GM18505 (cell line): ENCODE results near the gene ZNF324.
"Not testable (repeated sequence)": the region's sequence is repeated elsewhere in the genome, so short reads cannot be mapped to it uniquely, and the experiment has no call there.

Source experiments
- ATAC-seq: cut with Tn5 transposase; IDR thresholded peaks from one replicate; pipeline ENCODE4 v1.9.1; 2021; ENCODE audit not compliant: unreplicated experiment
- POLR2A ChIP-seq: IDR thresholded peaks from 4 replicates; pipeline ENCODE4 v1.6.1; 2011; ENCODE audit warnings: borderline replicate concordance; ENCODE audit not compliant: insufficient read depth, insufficient read length; ENCODE audit errors: extremely low read depth

The ZNF324 gene

GRCh38 chr19:58456111-58456510 lies 10.8 kb upstream of the ZNF324 start:
- ATAC-seq, result no peak
- no peak for TF ChIP-seq POLR2A

DNA sequence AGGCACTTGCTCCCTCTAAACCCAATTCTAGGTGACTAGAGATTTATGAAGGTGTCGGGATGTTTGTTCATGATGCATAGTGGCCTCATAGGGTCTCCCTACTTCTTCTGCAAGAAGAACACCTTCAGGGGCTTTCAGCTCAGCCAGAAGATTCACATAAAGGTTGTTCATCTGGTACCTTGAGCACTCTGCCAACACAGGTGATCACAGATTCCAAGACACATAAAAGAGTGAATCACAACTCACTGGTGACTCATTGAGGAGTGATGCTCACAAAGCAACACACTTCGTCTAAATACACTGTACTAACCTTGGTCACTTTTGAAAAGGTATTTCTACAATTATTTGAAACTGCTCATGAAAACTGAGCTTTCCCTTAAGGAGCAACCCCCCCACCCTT lies 6.8 kb upstream of the ZNF324 start:
- ATAC-seq, result no peak
- no peak for TF ChIP-seq POLR2A

DNA sequence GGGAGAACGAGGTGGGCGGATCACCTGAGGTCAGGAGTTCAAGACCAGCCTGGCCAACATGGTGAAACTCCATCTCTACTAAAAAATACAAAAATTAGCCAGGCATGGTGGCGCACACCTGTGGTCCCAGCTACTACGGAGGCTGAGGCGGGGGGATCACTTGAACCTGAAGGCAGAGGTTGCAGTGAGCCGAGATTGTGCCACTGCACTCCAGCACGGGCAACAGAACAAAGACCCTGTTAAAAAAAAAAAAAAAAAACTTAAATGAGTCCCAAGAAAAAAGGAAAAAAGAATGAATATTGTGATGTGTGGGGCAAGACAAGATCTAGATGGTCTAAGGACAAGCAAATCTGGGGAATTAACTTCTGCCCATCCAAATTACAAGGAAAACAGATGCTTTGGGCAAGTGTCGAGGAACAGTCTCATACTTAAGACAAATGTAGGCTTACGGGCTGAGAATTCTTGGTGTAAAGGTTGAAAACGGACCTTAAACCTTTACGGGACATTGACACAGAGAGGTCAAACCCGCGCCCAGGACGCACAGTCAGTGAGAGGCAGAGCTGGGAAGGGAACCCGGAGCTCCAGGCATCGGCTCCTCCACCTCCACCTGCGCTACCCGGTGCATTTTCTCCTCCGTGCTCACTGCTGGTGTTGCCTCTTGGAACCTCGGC lies 656 bp upstream of the ZNF324 start:
- no peak for TF ChIP-seq POLR2A
- peak; percentile 16 for ATAC-seq

- no peak for ATAC-seq
Measured at GRCh38 chr19:58468216-58468839, 1.4 kb downstream of the ZNF324 start.

GRCh38 chr19:58469241-58470013 lies 2.5 kb downstream of the ZNF324 start:
- ATAC-seq, result no peak
- TF ChIP-seq POLR2A, result no peak

More at GRCh38 chr19:58468216-58468839, 1.4 kb downstream of the ZNF324 start:
- no peak for TF ChIP-seq POLR2A

DNA sequence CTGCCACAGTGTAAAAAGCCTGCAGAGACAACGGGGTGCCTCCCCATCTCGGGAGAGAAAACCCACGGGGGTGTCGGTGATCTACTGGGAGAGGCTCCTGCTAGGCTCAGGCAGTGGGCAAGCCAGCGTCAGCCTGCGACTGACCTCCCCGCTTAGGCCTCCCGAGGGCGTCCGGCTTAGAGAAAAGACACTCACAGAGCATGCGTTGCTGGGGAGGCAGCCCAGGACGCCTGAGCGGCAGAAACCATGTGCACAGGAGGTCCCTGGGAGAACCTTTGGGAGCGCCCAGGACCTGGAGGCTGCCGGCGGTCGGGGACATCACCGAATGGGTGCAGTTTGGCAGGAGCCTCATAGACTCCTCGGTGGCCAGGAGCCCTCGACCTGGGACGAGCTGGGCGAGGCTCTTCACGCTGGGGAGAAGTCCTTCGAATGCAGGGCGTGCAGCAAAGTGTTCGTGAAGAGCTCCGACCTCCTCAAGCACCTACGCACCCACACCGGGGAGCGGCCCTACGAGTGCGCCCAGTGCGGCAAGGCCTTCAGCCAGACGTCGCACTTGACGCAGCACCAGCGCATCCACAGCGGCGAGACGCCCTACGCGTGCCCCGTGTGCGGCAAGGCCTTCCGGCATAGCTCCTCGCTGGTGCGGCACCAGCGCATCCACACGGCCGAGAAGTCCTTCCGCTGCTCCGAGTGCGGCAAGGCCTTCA lies 4.1 kb downstream of the ZNF324 start:
- ATAC-seq, result not testable (repeated sequence)

DNA sequence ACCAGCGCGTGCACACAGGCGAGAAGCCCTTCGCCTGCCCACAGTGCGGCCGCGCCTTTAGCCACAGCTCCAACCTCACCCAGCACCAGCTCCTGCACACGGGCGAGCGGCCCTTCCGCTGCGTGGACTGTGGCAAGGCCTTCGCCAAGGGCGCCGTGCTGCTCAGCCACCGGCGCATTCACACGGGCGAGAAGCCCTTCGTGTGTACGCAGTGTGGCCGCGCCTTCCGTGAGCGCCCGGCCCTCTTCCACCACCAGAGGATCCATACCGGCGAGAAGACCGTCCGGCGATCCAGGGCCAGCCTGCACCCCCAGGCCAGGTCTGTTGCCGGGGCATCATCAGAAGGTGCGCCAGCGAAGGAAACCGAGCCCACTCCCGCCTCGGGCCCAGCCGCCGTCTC lies 4.9 kb downstream of the ZNF324 start:
- no peak for ATAC-seq
- TF ChIP-seq POLR2A, result no peak

DNA sequence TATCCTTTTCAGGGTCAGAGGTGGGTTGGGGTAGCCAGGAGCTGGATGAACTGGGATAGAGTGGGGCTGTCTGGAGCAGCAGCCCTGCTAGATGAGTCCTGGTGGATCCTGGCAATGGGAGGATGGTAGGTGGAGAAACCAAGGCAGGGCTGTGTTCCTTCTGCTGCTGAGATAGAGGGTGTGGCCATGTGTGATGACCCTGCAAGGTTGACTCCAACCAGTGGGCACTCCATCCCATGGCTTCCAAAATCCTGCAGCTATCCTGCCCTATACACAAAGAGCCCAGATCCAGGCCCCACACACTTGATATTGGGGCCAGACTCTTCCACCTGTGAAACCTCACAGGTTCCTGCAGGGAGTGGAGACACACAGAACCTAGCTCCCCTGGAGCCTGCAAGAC lies 6.9 kb downstream of the ZNF324 start:
- ATAC-seq, result no peak

DNA sequence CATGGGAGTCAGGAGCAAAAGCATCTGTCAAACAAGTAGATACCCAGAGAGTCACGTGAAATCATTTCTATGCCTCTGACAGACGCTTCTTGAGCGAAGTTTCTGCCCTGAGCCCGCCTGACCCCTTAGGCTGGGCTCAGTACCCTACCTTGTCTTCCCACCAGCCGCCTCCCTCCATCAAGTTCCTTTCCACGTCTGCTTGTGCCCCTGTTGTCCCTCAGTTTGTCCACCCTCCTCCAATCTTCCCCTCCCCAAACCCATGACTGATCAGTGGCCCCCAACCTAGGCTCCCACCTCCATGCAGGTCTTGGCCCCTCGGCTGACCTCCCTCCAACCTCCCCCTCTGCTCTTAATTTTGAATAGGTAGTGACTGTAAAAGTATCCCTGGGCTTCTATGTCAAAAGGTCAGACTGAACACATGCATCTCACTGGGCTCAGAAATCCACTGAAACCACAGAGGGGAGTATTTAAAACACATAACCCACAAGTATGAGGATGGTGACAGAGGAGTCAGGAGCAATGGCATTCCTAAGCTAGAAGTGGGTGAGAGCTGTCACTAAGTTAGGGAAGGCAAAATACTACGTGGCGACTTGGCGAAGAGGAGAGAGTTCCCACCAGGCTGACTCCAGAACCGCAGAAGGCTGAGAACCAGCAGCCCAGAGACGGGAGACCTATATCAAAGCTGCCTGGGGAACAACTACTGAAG lies 7.6 kb downstream of the ZNF324 start:
- TF ChIP-seq POLR2A, result no peak
- no peak for ATAC-seq

More for the DNA sequence above, 6.9 kb downstream of the ZNF324 start:
- peak; percentile 7 for TF ChIP-seq POLR2A

DNA sequence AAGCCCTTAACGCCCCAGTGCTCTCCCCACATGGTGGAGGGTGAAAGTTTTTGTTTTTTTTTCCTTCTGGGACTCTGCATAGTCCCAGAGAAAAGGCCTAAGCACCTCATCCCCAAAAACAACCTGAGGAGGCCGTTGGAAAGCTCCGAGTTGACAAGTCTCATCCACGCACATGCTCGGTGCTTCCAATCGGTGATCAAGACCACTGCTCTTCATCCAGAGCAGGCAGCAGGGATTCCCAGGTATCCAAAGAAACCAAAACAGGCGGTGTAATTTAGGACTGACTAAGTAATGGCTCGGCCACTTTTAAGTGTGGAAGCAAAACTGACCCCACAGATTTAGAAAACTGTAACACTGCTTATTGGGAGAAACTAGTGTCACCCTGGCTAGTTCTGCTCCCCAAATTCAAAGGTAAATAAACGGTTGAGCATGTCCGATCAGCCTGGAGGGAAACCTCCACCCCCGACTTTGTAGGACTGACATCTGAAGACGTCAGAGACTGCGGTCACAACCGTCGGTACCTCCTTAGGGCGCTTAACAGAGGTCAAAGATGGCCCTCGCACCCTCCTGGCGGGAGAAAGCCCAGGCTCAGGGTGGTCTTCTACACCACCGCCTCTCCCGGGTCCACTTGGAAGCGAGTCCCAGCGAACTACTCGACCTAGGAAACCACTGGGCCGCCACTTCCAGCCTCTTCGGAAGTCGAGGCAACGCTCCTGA lies 8.3 kb downstream of the ZNF324 start:
- no peak for TF ChIP-seq POLR2A
- ATAC-seq, result peak; percentile 1

DNA sequence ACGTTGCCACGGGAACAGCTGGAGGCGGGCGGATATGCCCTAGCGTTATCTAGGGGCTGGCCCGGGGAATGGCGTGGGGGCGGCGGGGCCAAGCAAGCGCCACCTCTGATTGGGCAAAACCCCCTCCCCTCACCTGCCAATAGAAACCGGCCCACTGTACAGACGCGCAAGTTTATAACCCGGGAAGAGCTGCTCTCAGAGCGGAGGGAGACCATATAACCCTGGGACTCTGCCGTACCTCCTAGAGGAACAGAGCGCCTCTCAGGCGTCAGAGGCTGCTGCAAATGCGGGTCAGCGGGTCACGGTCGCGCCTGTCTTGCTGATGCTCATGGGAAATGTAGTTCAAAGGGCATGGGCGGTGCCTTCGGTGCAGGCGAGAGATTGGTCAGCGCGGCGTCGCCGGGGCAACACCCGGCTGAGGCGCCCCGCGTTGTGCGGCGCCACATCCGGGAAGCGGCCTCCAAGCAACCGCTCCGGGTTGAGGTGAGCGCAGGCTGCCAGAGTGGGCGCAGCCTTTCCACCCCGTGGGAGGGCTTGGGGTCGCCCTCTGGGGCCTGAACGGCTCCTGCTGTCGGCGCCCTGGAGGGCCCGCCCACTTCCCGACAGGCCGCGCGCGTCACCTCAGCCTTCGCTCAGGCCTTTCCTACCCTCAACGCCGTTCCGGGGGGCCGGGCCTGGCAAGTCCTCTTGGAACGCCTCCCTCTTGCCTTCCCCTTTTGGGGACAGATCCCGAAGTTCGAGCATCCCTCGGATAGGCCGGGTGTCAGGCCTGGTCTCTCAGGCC lies 9.0 kb downstream of the ZNF324 start, which contains the start of gene ZNF446:
Gene ZNF446, plus strand, starts transcription at position 639 of the 784 bp plus-strand sequence. CDS start 867 bp downstream, outside the sequence.
- TF ChIP-seq POLR2A, result peak; percentile 79
- peak; percentile 84 for ATAC-seq
